Measurements from ENCODE around the gene AKAIN1. TPM values are rescaled to one million over a fixed set of nuclear protein-coding genes. Genes with fewer than 3 reads are reported as not detected.

The AKAIN1 gene
- total RNA-seq, 1 experiment from 2014 or later, result not detected

DNA sequence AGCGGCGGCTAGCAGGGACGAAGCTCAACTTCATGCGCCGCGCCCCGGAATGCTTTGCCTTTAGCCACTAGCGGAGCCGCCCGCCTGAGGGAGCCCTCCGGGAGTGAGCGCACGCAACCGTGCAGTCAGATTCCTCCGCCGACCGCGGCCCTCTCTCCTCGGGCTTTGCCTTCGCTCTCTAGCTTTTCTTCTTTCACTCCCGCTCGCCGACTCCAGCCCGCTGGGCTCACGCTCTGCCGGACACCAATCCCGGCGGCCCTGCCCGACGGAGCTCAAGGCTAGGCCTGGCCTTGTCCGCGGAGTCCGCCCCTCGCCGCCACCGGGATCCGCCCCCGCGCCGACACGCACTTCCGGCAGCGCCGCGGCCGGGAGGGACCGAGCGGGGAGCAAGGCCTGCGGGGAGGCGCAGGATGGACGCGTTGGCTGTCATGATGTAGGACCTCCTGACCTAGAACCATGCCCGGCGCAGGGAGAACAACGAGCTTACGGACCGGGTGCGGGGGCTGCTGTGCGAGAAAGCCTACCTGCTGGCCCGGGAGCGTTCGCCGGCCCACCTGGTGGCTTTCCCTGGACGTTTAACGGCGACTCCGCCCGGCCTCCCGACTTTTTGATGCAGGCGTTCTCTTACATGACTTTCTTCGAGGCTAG lies 40.8 kb upstream of the AKAIN1 start:
- in situ Hi-C loops (cut with HindIII; ENCODE audit: low pct_unique_long_range_greater_than_20kb, low sequenced_read_pairs), result no loop called here
- Histone ChIP-seq H3K27ac (ENCODE audit: low read length) (peak overlapping the region; percentile 85), H3K4me3 (ENCODE audit: low read depth in 2 of 2, low read length in 2 of 2) (peak overlapping the region; percentile 80 to 88)

DNA sequence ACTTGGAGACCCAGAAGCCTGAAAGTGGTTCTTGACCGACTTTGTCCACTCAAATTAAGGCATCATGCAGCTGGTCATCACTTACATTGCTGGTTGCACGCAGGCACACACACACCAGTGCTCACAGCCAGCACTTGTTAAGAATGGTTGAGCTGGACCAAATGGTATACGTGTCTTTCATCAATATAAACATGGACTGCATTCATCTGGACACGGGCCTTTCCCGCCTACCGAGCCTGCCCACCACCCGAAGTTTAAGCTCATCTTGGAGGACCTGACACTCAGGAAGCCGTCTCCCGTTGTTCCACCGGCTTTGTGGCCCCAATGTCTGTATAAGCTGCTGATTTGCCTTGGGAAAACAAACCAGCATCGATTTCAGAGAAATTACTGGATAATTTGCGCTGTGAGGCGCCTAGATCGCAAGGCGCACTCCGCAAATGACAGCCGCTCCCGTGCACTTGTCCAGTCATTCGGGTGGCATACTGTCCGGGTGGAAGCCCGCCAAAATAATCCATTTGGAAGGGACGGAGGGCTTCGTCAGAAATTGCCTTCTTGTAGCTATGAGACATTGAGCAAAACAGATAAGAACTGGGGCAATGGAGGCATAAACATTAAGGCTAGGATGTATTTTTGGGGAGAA lies 40.1 kb upstream of the AKAIN1 start:
- Histone ChIP-seq H3K4me3 (ENCODE audit: low read depth in 2 of 2, low read length in 2 of 2) (peak overlapping the region; percentile 80 to 88), H3K36me3 (ENCODE audit: control insufficient read depth, insufficient read depth, low read length) (no peaks in the 10 kb centered on the region), H3K4me1 (ENCODE audit: control insufficient read depth, insufficient read depth, low read length) (peaks cover 7% of the 10 kb centered on the region), H3K27me3 (ENCODE audit: control insufficient read depth, insufficient read depth, low read length) (no peaks in the 10 kb centered on the region), H3K27ac (ENCODE audit: low read length) (peak overlapping the region; percentile 85), H3K9me3 (ENCODE audit: control insufficient read depth, insufficient read depth, low read depth, low read length) (no peaks in the 10 kb centered on the region)
- TF ChIP-seq, protein P1, sequence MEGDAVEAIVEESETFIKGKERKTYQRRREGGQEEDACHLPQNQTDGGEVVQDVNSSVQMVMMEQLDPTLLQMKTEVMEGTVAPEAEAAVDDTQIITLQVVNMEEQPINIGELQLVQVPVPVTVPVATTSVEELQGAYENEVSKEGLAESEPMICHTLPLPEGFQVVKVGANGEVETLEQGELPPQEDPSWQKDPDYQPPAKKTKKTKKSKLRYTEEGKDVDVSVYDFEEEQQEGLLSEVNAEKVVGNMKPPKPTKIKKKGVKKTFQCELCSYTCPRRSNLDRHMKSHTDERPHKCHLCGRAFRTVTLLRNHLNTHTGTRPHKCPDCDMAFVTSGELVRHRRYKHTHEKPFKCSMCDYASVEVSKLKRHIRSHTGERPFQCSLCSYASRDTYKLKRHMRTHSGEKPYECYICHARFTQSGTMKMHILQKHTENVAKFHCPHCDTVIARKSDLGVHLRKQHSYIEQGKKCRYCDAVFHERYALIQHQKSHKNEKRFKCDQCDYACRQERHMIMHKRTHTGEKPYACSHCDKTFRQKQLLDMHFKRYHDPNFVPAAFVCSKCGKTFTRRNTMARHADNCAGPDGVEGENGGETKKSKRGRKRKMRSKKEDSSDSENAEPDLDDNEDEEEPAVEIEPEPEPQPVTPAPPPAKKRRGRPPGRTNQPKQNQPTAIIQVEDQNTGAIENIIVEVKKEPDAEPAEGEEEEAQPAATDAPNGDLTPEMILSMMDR (IDR thresholded peaks at IDR 0.05), result no peak
- TF ChIP-seq POLR2AphosphoS5 (IDR thresholded peaks at IDR 0.05; ENCODE audit: low read depth, low read length) (no peak), SIN3A (IDR thresholded peaks at IDR 0.05; ENCODE audit: borderline replicate concordance, insufficient read depth, low read depth, low read length) (no peak), TCF7L2 (IDR thresholded peaks at IDR 0.05; ENCODE audit: low read depth, low read length) (no peak)
- TF ChIP-seq, protein P2, sequence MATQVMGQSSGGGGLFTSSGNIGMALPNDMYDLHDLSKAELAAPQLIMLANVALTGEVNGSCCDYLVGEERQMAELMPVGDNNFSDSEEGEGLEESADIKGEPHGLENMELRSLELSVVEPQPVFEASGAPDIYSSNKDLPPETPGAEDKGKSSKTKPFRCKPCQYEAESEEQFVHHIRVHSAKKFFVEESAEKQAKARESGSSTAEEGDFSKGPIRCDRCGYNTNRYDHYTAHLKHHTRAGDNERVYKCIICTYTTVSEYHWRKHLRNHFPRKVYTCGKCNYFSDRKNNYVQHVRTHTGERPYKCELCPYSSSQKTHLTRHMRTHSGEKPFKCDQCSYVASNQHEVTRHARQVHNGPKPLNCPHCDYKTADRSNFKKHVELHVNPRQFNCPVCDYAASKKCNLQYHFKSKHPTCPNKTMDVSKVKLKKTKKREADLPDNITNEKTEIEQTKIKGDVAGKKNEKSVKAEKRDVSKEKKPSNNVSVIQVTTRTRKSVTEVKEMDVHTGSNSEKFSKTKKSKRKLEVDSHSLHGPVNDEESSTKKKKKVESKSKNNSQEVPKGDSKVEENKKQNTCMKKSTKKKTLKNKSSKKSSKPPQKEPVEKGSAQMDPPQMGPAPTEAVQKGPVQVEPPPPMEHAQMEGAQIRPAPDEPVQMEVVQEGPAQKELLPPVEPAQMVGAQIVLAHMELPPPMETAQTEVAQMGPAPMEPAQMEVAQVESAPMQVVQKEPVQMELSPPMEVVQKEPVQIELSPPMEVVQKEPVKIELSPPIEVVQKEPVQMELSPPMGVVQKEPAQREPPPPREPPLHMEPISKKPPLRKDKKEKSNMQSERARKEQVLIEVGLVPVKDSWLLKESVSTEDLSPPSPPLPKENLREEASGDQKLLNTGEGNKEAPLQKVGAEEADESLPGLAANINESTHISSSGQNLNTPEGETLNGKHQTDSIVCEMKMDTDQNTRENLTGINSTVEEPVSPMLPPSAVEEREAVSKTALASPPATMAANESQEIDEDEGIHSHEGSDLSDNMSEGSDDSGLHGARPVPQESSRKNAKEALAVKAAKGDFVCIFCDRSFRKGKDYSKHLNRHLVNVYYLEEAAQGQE (IDR thresholded peaks at IDR 0.05; ENCODE audit: insufficient read depth in 1 of 2, low read depth in 2 of 2, low read length in 1 of 2), result no peak
- DNase-seq (ENCODE audit: low read depth, low spot score) (peak; percentile 10), ATAC-seq (peak; percentile 72)
- CTCF ChIA-PET, result no interaction called here
- intact Hi-C loops (cut with micrococcal nuclease; ENCODE audit: unreplicated experiment) (loop anchor here (5.0 kb wide), 1 partner anchor 60 kb away; the partner anchor contains the start of gene ZBTB14), in situ Hi-C loops (cut with HindIII; ENCODE audit: low pct_unique_long_range_greater_than_20kb, low sequenced_read_pairs) (no loop called here)
- POLR2A ChIA-PET, result interaction anchor here (0.6 to 1.1 kb wide), 3 partner anchors 59 to 243 kb away, joined by 3 to 5 read pairs (median 4); partner anchors contain the start of gene ZBTB14
- BruUV-seq (replicated peaks), result TSS peak; percentile 96

More for the DNA sequence above, 40.8 kb upstream of the AKAIN1 start:
- ChIA-PET POLR2A (interaction anchor here (0.6 to 1.1 kb wide), 3 partner anchors 58 to 242 kb away, joined by 3 to 5 read pairs (median 4); partner anchors contain the start of gene ZBTB14), CTCF (no interaction called here)
- DNase-seq (ENCODE audit: low read depth, low spot score) (peak; percentile 36), ATAC-seq (peak; percentile 98)
- no TSS peak for BruUV-seq (replicated peaks)
- Histone ChIP-seq H3K36me3 (ENCODE audit: control insufficient read depth, insufficient read depth, low read length) (no peaks in the 10 kb centered on the region), H3K27me3 (ENCODE audit: control insufficient read depth, insufficient read depth, low read length) (no peaks in the 10 kb centered on the region), H3K4me1 (ENCODE audit: control insufficient read depth, insufficient read depth, low read length) (peaks cover 7% of the 10 kb centered on the region), H3K9me3 (ENCODE audit: control insufficient read depth, insufficient read depth, low read depth, low read length) (no peaks in the 10 kb centered on the region)
- TF ChIP-seq SIN3A (IDR thresholded peaks at IDR 0.05; ENCODE audit: borderline replicate concordance, insufficient read depth, low read depth, low read length), result no peak; the same call in 1 of the 2 replicates
- TF ChIP-seq, protein P1 (IDR thresholded peaks at IDR 0.05), result peak; percentile 16; the same call in 1 of the 2 replicates
- TF ChIP-seq TCF7L2 (IDR thresholded peaks at IDR 0.05; ENCODE audit: low read depth, low read length), result peak; percentile 22; the same call in 1 of the 2 replicates
- TF ChIP-seq POLR2AphosphoS5 (IDR thresholded peaks at IDR 0.05; ENCODE audit: low read depth, low read length), result peak; percentile 48; the same call in 1 of the 2 replicates
- TF ChIP-seq, protein P2 (IDR thresholded peaks at IDR 0.05; ENCODE audit: insufficient read depth in 1 of 2, low read depth in 2 of 2, low read length in 1 of 2), result no peak
- intact Hi-C loops (cut with micrococcal nuclease; ENCODE audit: unreplicated experiment), result loop anchor here (5.0 kb wide), 1 partner anchor 59 kb away; the partner anchor contains the start of gene ZBTB14
